Measurements from ENCODE around the gene TP53.

Gene TP53

GRCh38 chr17:7687072-7687907 is at the start of gene TP53:
TSS of gene TP53 (minus strand) at chr17:7687490. CDS start at chr17:7676594, 10,896 bp downstream.
- peak; percentile 94 for DNase-seq

- no peak for DNase-seq
Measured at GRCh38 chr17:7732981-7733539, 45.8 kb upstream of the TP53 start.

GRCh38 chr17:7729816-7730215 is 42.5 kb upstream of the TP53 start:
- no peak for DNase-seq

- DNase-seq = no peak
Measured at GRCh38 chr17:7727886-7728285, 40.6 kb upstream of the TP53 start.

- no peak for DNase-seq
Measured at GRCh38 chr17:7721612-7722011, 34.3 kb upstream of the TP53 start.

- DNase-seq = no peak
Measured at GRCh38 chr17:7720125-7720524, 32.8 kb upstream of the TP53 start.

GRCh38 chr17:7719661-7720060 is 32.4 kb upstream of the TP53 start:
- no peak for DNase-seq

- no peak for DNase-seq
Measured at GRCh38 chr17:7717756-7718350, 30.6 kb upstream of the TP53 start.

- peak; percentile 96 for DNase-seq
Measured at GRCh38 chr17:7716901-7717755, 29.8 kb upstream of the TP53 start, which contains the start of gene DNAH2. TSS of gene DNAH2 (plus strand) at chr17:7717744. CDS start at chr17:7719735, 1,991 bp downstream.

- no peak for DNase-seq
Measured at GRCh38 chr17:7715936-7716886, 28.9 kb upstream of the TP53 start.

GRCh38 chr17:7714721-7715594 is 27.7 kb upstream of the TP53 start:
- no peak for DNase-seq

- DNase-seq = no peak
Measured at GRCh38 chr17:7713782-7714181, 26.5 kb upstream of the TP53 start.

- DNase-seq = no peak
Measured at GRCh38 chr17:7712111-7712771, 25.0 kb upstream of the TP53 start.

- no peak for DNase-seq
Measured at GRCh38 chr17:7711051-7711755, 23.9 kb upstream of the TP53 start.

GRCh38 chr17:7710301-7710700 is 23.0 kb upstream of the TP53 start:
- no peak for DNase-seq

GRCh38 chr17:7709031-7709430 is 21.7 kb upstream of the TP53 start:
- DNase-seq = no peak

- no peak for DNase-seq
Measured at GRCh38 chr17:7707858-7708750, 20.8 kb upstream of the TP53 start.

- no peak for DNase-seq
Measured at GRCh38 chr17:7707446-7707845, 20.2 kb upstream of the TP53 start.
